GM19240 (cell line): ENCODE data around the gene GALNT17.

Experiments
- DNase-seq: peaks from one replicate; pipeline ENCODE4 v3.0.0; 2011; ENCODE audit warnings: low spot score; ENCODE audit not compliant: insufficient read length

Gene GALNT17

DNA sequence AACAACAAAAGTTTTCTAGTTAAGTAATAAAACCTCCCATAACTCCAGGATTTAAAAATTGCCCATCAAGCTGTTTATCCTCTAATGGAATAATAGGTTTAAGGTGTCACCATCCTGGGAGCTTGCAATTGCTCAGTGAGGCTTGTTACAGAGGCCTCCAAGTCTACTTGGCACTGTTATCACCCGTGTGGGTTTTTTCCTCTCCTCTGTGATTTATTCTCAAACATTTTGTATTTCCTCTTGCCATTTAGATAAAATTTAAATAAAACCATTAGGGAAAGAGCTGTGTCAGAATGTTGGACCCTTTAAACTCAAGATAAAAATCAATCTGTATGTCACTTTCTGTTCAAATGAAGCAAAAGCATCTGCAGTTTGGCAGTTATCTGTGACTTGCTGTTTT, 202.6 kb downstream of the GALNT17 start:
- DNase-seq: no peak

DNA sequence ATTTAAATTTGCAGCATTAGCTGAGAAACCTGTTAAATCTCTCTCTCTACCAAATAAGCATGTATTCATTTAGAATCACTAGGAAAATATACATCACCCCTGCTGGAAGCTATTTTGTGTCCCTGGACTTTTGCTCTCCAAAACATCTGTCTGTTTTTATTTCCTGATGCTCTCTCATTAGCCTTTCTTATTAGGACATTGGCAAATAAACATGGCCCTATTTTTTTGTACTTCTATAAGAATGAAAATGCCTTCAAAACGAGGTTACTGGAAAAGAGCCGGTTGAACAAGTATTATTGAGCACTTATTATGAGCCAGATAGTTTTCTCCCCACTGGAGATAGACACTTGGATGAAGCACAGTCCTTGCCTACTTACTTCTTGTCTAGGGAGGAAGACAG, 206.9 kb downstream of the GALNT17 start:
- DNase-seq: no peak

DNA sequence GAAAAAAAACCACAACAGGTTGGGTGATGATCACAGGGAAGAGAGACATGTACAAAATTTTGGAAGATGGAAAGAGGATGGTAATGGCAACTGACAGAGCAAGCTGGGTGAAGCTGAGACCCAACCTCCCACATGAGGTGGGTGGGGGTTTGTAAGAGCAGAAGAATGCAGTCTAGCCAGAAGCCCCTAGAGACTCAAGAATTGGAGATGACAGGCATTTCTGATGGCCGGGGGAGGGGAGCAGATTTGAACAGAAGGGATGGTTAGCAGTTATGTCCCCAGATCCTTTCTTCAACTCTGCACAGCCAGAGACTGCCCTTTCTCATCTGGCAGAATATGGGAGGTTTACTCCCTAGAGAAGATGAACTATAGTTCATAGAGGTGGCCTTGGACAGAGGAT, 208.0 kb downstream of the GALNT17 start:
- DNase-seq: no peak

DNA sequence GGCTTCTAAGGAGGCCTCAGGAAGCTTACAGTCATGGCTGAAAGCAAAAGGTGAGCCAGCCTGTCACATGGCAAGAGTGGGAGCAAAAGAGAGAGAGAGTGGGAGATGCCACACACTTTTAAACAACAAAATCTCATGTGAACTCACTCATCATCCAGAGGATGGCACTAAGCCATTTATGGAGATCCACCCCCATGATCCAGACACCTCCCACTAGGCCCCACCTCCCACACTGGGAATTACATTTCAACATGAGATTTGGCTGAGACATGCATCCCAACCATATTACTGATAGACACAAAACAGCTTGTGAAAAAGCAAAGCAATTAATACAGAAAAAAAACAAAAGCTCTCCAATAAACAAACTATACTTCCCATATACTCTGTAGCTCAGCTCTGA, 210.3 kb downstream of the GALNT17 start:
- DNase-seq: no peak

DNA sequence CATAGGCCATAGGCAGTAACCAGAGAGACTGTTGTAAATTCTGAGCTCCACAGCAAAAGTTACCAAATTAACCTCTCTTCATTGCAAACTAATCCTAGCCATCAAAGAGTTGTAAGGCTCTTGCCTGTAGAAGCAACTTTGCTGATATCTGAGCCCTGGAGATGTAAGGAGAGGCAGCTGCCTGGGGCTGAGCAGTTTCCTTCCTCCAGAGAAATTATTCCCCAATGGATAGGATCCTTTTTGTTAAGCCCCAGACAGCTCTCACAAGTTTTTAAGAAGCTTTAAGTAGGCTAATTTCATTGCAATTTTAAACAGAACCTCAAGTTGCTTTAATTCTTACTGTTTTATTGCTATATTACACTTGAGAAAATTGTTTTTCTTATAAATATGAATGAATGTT, 211.1 kb downstream of the GALNT17 start:
- no peak for DNase-seq

DNA sequence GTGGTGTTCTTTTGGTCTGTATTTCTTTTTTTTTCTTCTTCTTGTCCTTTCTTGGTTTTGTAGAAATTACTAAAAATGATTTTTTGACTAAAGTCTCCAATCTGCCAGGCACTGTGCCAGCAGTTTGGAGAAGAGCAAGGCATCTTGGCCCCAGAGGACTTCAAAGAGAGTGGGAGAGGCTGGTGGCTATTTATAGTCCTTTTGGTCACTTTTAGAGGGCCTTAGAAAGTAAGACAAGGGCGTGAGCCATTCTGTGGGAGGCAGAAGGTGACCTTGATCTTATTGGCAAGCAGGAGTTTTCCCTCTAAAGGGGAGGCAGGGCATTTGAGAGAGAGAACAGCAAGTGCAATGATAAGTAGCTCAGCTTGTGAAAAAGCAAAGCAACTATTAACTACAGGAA, 211.9 kb downstream of the GALNT17 start:
- no peak for DNase-seq

DNA sequence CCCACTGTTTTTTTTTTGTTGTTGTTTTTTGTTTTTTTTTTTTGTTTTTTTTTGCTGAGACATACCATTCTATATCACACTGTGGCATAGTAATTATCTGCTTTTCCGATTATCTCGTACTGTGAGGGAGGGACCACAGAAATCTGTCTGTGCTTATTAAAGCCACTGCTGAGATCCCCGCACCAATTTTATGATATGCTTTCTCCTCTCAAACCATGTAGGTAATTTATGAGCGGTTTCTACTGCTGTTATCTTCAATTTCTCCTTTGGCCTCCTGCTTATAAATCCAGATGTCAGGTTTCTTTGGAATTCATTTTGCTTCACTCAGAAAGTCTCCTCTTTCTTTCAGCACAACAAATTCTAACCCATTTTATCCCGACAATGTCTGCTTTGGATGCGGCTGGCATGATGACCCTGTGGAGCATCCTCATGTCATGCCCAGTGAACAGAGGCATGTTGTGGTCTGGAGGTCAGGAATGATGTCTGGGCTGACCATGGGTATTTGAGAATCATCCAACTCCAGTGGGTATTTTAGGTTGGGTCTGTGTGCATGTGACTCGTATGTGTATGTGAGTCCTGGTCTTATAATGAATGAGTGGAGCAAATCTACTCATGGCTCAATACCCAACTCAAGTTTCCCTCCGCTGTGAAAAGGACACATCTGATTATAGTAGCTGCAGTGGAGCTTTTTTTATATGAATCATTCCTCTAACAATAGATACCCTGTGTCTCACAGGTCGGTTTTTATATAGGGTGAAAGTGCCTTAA, 213.4 kb downstream of the GALNT17 start:
- no peak for DNase-seq

DNA sequence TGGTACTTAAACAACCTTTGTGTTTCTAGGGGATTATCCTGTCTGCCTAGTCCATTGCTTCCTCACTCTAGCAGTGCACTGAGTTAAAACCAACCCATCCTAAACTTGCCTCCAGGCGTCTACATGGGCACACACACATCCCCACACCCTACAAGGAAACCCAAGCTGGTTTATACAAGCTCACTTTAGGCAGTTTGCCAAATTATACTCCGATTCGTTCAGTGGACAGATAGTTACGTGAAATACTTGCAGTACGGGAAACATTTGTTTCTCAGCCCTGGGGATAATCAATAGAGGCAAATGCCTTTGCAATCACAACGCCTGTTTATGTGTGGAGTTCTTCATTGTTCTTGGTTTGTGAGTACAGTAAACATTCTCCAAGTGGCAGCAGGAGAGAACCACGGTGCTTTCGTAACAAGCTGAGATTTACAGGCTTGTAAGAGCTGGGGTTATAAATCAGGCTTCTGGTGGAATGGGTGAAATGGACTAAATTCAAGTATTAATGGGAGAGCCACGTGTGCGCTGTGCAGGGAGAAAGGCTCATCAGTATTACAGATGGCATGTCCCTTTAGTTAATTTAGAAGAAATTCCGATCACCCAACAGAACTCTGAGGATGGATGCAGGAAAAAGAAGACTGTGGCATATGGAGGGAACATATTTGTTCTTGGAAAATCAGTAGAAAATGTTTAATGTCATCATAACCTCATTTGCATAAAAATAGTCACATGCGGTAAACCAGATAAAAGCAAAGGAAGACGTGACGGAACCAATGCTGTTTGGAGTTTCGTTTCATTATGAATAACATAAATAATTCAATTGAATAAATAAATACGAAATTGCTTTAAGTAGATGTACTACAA, 217.1 kb downstream of the GALNT17 start:
- DNase-seq: no peak

DNA sequence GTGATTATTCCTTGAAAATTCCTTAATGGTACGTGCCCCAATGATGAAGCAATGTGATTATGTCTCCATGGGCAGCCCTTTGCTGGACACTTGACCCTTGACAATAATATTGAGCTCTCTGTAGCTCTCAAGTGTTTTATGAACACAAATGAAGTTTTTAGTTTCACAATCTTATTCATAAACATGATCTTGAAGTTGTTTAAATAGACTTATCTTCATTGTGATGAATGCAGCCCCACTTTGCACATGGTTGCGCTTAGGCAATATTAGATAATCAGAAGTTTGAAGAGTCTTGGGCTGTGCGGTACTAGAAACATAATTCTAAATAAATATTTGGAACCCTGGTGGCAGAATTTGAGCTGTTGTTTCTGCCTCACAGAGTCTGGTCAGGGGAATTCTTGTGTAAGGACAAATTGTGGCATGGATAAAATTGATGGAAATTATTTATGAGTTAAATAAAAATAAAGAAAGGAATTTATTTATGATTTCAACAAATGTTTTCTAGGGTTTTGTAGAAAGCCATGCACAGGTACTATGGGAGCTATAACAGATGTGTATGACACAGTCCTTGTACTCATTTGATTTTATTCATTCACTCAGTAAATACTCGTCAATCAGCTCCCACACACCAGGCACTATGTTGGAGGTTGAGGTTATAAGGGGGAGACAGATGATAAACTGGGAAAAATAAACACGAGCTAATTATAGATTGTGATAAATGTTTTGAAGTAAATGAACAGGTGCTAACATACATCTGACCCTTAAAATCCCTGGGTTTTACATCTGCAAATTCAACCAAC, 217.9 kb downstream of the GALNT17 start:
- no peak for DNase-seq

DNA sequence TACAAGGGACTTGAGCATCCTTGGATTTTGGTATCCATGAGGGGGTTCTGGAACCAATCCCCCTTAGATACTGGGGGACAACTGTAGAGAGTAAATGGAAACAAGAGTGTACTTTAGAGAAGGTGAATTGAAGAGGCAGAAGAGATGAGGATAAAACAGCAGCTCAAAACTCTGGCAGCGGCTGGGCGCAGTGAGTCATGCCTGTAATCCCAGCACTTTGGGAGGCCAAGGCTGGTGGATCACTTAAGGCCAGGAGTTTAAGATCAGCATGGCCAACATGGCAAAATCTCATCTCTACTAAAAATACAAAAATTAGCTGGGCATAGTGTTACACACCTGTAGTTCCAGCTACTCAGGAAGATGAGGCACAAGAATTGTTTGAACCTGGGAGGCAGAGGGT, 218.7 kb downstream of the GALNT17 start:
- no peak for DNase-seq

DNA sequence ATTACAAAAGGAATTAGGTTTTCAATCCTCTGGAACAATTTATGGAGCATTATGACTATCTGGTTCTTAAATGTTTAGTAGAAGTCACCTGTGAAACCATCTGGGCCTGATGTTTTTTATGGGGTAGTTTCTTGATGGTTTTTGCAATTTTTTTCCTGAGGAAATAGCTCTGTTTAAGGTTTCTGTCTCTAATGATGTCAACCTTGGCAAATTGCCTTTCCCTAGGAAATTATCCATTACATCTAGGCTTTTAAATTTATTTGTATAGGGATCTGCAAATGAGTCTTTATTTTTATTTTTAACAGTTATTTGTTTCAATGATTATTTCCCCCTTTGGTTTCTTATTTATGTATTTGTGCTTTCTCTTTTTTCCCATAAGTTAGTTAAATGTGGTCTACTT, 222.8 kb downstream of the GALNT17 start:
- no peak for DNase-seq

DNA sequence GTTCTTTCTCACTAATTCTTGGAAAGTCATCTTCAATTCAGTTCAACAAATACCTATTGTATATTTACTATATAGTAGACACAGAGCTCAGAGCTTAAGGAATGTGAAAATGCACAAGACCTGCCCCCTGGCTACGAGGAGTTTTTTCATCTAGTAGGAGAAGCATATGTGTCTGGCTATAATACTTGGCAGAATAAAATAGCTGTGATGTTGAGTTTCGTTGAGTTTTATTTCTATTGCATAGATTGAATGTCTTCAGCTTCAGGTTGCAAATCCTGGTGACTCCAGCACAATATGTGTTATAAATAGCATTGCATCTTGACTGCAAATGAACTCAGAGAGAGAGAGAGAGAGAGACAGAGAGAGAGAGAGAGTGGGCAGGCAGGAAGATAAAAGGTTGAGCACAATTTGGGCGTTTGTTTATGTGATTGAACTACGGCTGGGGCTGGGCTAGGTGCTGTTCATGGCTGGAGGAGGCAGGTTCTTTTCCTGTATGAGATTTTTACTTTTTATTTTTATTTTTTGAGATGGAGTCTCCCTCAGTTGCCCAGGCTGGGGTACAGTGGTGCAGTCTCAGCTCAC, 229.6 kb downstream of the GALNT17 start:
- no peak for DNase-seq

DNA sequence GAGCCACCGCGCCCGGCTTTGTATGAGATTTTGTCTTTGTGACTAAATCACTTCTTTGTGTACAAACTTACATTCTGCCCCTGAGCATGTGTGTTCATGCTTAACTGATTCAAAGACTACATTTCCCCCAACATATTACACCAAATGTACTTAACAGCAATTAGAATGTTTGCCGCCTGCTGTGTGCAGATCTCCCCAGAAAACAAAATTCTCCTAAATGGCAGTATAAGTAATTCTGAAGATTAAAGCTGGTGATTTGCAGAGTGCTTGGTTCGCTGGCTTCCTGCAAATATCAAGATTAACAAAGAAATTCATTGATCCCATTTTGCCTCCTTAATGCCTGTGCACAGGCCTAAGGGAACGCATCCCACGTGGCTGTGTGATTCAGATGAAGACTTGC, 230.3 kb downstream of the GALNT17 start:
- no peak for DNase-seq

DNA sequence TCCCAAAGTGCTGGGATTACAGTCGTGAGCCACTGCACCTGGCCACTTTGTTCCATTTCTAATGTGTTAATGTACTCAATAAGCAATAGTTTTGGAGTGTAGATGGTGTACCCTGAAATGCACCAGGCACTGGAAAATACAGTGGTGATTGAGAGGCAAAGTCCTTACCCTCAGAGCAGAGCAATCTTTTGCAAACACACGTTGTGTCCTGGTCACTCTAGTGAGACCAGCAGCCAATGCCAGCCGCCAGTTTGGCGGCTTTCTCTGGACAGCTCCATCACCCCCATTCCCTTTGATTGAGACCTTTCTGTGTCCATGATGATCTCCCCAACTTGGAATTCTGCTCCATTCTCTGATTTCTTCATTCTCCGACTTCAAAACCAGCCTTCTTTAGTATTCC, 231.3 kb downstream of the GALNT17 start:
- DNase-seq: no peak

DNA sequence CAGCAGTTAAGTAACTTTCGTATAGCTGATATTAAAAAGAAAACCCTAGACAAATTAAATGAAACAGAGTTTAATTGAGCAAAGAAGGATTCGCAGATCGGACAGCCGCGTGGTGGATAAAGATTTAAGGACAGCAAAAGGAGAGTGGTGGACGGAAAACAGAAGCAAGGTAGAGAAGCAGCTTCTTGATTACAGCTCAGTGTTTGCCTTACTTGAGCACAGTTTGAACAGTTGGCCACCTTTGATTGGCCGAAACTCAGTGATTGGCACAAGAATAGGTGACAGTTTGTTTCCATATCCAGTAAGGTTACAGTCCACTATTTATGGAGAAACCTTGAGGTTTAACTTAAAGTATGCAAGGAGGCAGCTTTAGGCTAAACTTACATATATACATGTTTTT, 231.7 kb downstream of the GALNT17 start:
- no peak for DNase-seq

DNA sequence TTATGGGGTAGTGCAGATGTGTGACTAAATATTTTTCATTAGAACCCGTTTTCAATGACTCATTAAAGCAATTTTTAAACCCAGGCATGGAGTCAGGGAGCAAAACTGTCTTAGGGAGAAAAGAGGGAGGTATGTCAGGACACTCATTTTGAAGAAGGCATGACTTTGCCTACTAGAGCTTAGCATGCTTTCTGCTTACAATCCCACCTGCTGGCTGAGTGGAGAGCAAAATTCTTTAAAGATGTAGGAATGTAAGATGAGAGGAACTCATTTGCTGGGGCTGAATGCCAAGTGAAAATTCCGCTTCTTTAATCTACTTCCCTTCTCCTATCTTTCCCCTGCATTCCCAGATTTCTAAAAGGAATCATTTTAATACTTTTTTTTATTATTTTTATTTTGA, 232.6 kb downstream of the GALNT17 start:
- DNase-seq: no peak

DNA sequence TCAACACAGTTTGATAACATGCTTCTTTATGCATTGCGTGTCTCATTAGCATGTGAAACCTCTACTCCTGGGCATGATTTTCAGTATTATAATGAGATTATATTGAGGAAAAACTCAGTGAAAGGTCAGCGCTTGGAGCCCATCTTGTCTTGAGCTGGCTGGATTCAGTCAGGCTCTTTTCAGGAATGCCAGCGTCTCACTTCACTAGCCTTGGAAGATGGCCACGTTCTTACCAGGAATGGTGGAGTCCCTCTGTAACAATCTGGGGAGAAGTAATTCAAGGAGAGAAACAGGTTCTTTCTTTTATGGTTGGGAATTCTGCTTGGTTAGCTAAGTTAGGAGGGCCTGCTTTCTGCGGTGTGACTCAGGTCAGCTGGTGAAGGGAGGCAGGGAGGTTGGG, 241.0 kb downstream of the GALNT17 start:
- no peak for DNase-seq

DNA sequence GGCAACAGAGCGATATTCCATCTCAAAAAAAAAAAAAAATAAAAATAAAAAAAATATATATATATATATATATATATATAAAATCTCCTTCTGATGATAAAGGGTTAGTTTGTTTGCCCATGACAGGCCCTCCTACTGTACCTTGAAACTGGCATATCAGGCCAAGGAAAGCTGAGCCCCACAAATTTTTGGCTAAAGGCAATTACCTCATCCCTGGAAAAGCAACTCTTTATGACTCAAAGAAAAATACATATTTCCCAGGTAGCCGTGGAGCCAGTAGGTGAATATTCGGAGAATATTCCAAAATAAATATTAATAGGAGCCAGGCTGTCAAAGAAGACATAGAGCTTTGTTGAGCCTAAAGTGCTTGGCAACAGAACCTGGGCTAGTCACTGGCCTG, 245.1 kb downstream of the GALNT17 start:
- DNase-seq: no peak

DNA sequence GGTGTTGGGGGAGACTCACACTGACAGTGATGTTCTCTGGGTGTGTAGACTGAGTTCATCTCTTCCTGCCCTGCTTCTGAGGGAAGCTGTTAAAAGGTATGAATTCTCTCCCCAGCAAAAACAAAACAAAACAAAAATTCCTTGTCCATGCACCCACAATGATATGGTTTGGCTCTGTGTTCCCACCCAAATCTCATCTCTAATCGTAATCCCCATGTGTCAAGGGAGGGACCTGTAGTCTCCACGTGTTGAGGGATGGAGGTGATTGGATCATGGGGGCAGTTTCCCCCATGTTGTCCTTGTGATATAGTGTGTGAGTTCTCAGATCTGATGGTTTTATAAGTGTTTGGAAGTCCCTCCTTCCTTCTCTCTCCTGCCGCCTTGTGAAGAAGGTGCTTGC, 245.5 kb downstream of the GALNT17 start:
- no peak for DNase-seq

DNA sequence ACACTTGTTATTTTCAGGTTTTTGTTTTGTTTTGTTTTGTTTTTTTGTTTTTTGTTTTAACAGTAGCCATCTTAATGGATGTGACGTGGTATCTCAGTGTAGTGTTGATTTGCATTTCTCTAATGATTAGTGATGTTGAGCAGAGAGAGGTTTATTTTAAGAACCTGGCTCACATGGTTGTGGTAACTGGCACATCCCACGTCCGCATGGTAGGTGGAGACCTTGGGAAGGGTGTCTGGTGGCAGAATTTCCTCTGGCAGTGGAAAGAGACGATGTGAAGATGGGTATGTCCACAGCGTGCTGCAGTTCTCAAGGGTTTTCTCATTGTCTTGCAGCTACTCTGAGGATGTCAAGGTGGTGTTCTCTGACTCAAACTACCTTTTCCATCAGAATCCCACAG, 252.2 kb downstream of the GALNT17 start:
- no peak for DNase-seq

DNA sequence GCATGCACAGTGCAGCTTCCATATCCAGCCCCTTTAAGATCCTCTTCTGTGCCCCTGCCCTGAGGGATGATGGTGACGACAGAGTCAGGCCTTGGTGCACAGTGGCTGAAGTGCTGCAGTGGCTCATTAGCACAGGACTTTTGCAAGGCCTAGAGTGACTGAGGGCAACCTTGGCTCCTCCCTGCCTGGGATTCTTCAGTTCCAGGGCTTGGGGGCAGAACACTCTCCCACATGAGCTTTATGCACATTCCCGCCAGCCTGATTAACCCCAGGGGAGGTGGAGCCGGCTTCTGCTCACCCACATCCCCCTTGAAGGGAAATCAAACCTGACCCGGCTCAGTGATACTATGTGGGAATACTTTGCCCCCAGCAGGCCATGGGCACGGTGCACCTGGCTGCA, 253.4 kb downstream of the GALNT17 start:
- DNase-seq: no peak
